Transverse colon (tissue), 4 donors: ENCODE measurements around the gene C1QTNF6.

Experiments used
- EP300 ChIP-seq: sonication (generic); formaldehyde crosslinking; IDR thresholded peaks from one replicate; pipeline ENCODE4 v1.6.1; 2017; ENCODE audit warnings: antibody characterized with exemption, low read depth
- POLR2A ChIP-seq: fragments of 450-650 bp; IDR thresholded peaks from one replicate; pipeline ENCODE4 v1.6.1; 2016; ENCODE audit warnings: antibody characterized with exemption, mild to moderate bottlenecking, moderate library complexity
- POLR2AphosphoS5 ChIP-seq, 3 donors: sonication (generic); formaldehyde crosslinking; IDR thresholded peaks; one replicate each; pipeline ENCODE4 v1.6.1; 2016; ENCODE audit warnings: antibody characterized with exemption in 3 of 3
- TF ChIP-seq, protein P1 (sequence below), 5 experiments: fragments of 200-600 bp in 3 of 5; fragments of 450-650 bp in 2 of 5; sonication (generic) in 3 of 5; IDR thresholded peaks; 1 replicate in 2 of 5; 2 replicates in 3 of 5; pipeline ENCODE4 v1.5.1; 2016 to 2017; ENCODE audit warnings: antibody characterized with exemption in 5 of 5, inconsistent platforms in 3 of 5, mild to moderate bottlenecking in 2 of 5, moderate library complexity in 1 of 5

DNA sequence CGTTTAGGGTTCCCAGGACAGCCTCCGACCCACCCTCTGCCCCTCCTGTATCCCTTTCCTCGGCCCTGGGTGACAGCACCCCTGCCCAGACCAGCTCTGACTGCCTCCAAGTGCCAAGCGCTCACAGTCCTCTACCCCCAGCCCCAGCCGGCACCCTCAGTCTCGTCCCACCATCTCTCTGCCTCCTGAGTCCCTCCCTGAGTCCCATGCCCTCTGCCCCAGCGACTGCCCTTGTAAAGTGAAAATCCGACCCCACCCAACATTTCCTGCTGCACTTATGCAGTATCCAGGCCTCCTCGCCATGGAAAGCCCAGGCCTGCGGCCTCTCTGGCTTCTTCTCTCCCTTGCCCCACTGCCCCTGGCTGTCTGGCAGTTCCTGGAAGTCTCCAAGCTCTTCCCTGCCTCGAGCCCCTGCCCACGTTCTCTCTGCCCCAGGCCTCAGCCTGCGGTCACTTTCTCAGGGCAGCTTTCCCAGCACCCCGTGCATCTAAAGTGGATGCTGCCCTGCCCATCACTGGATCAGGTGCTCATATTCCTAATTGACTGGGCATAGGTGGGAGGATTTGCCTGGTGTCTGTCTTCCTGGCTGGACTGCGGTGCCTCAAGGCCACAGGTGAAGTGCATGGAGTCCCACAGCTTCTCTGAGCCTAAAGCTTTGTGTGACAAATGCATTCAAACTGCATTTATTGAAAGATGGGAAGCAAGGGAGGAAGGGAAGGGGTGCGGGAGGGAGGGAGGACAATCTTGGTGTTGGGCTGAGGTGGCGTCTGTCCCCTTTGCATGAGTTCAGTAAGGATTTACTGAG, 20.7 kb downstream of the C1QTNF6 start:
- TF ChIP-seq POLR2A (no peak), POLR2AphosphoS5 (IDR thresholded peaks at IDR 0.05) (no peak), EP300 (no peak)
- TF ChIP-seq, protein P1, sequence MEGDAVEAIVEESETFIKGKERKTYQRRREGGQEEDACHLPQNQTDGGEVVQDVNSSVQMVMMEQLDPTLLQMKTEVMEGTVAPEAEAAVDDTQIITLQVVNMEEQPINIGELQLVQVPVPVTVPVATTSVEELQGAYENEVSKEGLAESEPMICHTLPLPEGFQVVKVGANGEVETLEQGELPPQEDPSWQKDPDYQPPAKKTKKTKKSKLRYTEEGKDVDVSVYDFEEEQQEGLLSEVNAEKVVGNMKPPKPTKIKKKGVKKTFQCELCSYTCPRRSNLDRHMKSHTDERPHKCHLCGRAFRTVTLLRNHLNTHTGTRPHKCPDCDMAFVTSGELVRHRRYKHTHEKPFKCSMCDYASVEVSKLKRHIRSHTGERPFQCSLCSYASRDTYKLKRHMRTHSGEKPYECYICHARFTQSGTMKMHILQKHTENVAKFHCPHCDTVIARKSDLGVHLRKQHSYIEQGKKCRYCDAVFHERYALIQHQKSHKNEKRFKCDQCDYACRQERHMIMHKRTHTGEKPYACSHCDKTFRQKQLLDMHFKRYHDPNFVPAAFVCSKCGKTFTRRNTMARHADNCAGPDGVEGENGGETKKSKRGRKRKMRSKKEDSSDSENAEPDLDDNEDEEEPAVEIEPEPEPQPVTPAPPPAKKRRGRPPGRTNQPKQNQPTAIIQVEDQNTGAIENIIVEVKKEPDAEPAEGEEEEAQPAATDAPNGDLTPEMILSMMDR (IDR thresholded peaks at IDR 0.05), result peak in 1 of 5 experiments; percentile 34
